NCI-H748 (cell line): ENCODE measurements around the gene CDCP1.

ENCODE experiments used
- DNase-seq: peaks from one replicate; lab custom pipeline; 2025; ENCODE audit not compliant: unreplicated experiment; lab: John Stamatoyannopoulos, UW

The CDCP1 gene

GRCh38 chr3:45145681-45146614 lies at the start of gene CDCP1:
CDCP1 (minus strand) TSS chr3:45146378; CDS start chr3:45146287, 91 bp downstream.
- DNase-seq, result peak; percentile 53

- no peak for DNase-seq
These were observed 48.6 kb upstream of the CDCP1 start for GRCh38 chr3:45194791-45195190.

GRCh38 chr3:45191924-45192417 lies 45.8 kb upstream of the CDCP1 start:
- no peak for DNase-seq

- DNase-seq, result no peak
These were observed 45.2 kb upstream of the CDCP1 start for GRCh38 chr3:45191424-45191823.

GRCh38 chr3:45188719-45189659 lies 42.8 kb upstream of the CDCP1 start:
- DNase-seq, result no peak

GRCh38 chr3:45187694-45188141 lies 41.5 kb upstream of the CDCP1 start:
- no peak for DNase-seq

- no peak for DNase-seq
These were observed 40.7 kb upstream of the CDCP1 start for GRCh38 chr3:45186871-45187270.

GRCh38 chr3:45185461-45185860 lies 39.3 kb upstream of the CDCP1 start:
- no peak for DNase-seq

GRCh38 chr3:45185052-45185451 lies 38.9 kb upstream of the CDCP1 start:
- DNase-seq, result no peak

GRCh38 chr3:45183872-45184262 lies 37.7 kb upstream of the CDCP1 start:
- DNase-seq, result no peak

GRCh38 chr3:45182915-45183871 lies 37.0 kb upstream of the CDCP1 start:
- DNase-seq, result peak; percentile 7

- DNase-seq, result no peak
These were observed 35.3 kb upstream of the CDCP1 start for GRCh38 chr3:45181496-45181895.

GRCh38 chr3:45180899-45181298 lies 34.7 kb upstream of the CDCP1 start:
- DNase-seq, result no peak

- no peak for DNase-seq
These were observed 33.9 kb upstream of the CDCP1 start for GRCh38 chr3:45180051-45180450.

- no peak for DNase-seq
These were observed 33.0 kb upstream of the CDCP1 start for GRCh38 chr3:45179163-45179562.

- no peak for DNase-seq
These were observed 32.2 kb upstream of the CDCP1 start for GRCh38 chr3:45178183-45179023.

- DNase-seq, result no peak
These were observed 30.7 kb upstream of the CDCP1 start for GRCh38 chr3:45176912-45177311.

GRCh38 chr3:45174234-45174633 lies 28.1 kb upstream of the CDCP1 start:
- no peak for DNase-seq

- DNase-seq, result no peak
These were observed 27.6 kb upstream of the CDCP1 start for GRCh38 chr3:45173776-45174175.
